NT2/D1 (cell line): ENCODE measurements around the gene BABAM1.

Experiments
- SUZ12 ChIP-seq: IDR thresholded peaks from 2 replicates; pipeline ENCODE4 v1.6.1; 2011; ENCODE audit not compliant: insufficient read length, insufficient read depth; ENCODE audit errors: extremely low read depth
- YY1 ChIP-seq: IDR thresholded peaks from 2 replicates; pipeline ENCODE4 v1.6.1; 2011; ENCODE audit not compliant: insufficient read length, insufficient read depth

DNA sequence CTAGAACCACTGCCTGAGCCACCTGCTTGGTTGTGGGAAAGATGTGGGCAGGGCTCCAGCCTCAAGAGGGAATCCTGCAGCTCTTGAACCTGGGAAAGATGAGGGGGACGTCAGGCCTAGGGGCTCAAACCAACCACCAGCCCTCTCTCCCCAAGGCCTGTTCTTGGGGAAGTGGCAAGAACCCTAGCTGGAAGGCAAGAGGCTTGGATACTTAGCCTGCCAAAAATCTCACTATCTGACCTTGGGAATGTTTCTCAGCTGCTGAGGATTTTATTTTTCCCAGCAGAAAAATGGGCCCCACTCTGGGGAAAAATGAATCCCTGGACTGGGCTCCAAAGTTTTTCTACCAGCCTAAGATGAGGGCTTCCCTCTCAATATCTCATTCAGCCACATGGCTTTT, 7.3 kb upstream of the BABAM1 start:
- TF ChIP-seq YY1 (no peak), SUZ12 (no peak)
